GM12892 (cell line): ENCODE data around the gene ALDH2.

Experiments used
- POLR2A ChIP-seq: IDR thresholded peaks from 2 replicates; pipeline ENCODE4 v1.6.1; 2011; ENCODE audit warnings: low read depth, low read length, control low read depth
- TAF1 ChIP-seq: IDR thresholded peaks from 2 replicates; pipeline ENCODE4 v1.6.1; 2011; ENCODE audit warnings: low read depth, mild to moderate bottlenecking, control low read depth, low read length, borderline replicate concordance

DNA sequence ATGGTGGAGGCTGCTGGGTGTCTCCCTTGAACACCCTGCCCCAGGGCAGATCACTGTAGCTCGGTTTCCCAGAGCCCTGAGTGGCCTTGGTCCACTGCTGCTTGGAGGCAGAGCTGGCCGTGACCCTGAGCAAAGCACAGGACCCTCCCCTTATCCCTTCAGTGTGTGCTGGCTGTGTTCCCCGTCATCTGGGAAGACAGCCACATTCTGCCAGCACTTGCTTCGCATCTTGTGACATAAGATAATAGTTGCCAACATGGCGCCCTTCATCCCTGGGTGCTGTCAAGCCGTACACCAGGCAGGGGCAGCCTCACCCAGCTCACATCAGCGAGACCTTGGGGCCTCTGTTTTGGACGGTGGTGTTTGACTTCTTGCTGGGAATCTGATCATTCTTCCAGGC, 12.1 kb upstream of the ALDH2 start:
- TF ChIP-seq POLR2A (no peak), TAF1 (no peak)
